ENCODE measurements around the gene CRACDL. TPM values are rescaled to one million over a fixed set of nuclear protein-coding genes. Genes with fewer than 3 reads are reported as not detected.

The CRACDL gene
- total RNA-seq, 3 donors from 2014 or later (not counting 1 experiment from before 2014, with no cell fraction given) = 0.09 to 0.40 (median 0.11) TPM

- TF ChIP-seq, protein P1, sequence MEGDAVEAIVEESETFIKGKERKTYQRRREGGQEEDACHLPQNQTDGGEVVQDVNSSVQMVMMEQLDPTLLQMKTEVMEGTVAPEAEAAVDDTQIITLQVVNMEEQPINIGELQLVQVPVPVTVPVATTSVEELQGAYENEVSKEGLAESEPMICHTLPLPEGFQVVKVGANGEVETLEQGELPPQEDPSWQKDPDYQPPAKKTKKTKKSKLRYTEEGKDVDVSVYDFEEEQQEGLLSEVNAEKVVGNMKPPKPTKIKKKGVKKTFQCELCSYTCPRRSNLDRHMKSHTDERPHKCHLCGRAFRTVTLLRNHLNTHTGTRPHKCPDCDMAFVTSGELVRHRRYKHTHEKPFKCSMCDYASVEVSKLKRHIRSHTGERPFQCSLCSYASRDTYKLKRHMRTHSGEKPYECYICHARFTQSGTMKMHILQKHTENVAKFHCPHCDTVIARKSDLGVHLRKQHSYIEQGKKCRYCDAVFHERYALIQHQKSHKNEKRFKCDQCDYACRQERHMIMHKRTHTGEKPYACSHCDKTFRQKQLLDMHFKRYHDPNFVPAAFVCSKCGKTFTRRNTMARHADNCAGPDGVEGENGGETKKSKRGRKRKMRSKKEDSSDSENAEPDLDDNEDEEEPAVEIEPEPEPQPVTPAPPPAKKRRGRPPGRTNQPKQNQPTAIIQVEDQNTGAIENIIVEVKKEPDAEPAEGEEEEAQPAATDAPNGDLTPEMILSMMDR (IDR thresholded peaks at IDR 0.05) = no peak
- no peaks in the 10 kb centered on the region for H3K4me1 Mint-ChIP-seq
- H3K9me3 Mint-ChIP-seq = no peaks in the 10 kb centered on the region
- ATAC-seq = no peak
- intact Hi-C loops (cut with micrococcal nuclease) = no loop called here
- no peaks in the 10 kb centered on the region for H3K36me3 Mint-ChIP-seq
- Histone ChIP-seq H3K4me3 (ENCODE audit: low read length) (no peak overlapping the region), H3K36me3 (ENCODE audit: control insufficient read depth, insufficient read depth, low read length) (no peaks in the 10 kb centered on the region), H3K9me3 (ENCODE audit: control insufficient read depth, insufficient read depth, low read length) (no peaks in the 10 kb centered on the region), H3K27me3 (ENCODE audit: control insufficient read depth, insufficient read depth, low read length) (peaks cover 8% of the 10 kb centered on the region), H3K4me1 (ENCODE audit: control insufficient read depth, insufficient read depth, low read length) (no peaks in the 10 kb centered on the region), H3K27ac (ENCODE audit: low read length) (no peak overlapping the region)
- peaks cover 26 to 36% of the 10 kb centered on the region in 2 donors for H3K27me3 Mint-ChIP-seq (ENCODE audit: low read depth in 2 of 2)
- no peak overlapping the region for H3K4me3 Mint-ChIP-seq
- no peak for DNase-seq
- no peak overlapping the region for H3K27ac Mint-ChIP-seq
Measured at GRCh38 chr2:98846041-98846440, 90.0 kb downstream of the CRACDL start.

DNA sequence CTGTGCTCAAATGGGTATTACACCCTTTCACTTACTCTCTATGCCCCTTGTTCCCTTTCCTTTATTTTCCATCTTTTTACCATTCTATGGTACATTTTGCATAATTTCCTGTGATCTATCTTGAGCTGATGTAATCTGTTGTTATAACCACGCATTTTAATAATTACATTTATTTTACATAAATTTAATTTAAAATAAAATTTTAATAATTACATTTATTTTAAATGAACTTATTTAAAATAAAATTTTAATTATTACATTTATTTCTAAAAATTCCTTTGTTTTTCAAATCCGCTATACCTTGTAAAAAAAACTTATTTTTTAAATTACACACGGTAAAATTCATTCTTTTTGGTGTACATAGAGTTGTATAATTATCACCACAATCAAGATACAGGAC, 93.9 kb downstream of the CRACDL start:
- no peaks in the 10 kb centered on the region for H3K36me3 Mint-ChIP-seq
- H3K4me1 Mint-ChIP-seq = peaks cover 2% of the 10 kb centered on the region in 2 donors

DNA sequence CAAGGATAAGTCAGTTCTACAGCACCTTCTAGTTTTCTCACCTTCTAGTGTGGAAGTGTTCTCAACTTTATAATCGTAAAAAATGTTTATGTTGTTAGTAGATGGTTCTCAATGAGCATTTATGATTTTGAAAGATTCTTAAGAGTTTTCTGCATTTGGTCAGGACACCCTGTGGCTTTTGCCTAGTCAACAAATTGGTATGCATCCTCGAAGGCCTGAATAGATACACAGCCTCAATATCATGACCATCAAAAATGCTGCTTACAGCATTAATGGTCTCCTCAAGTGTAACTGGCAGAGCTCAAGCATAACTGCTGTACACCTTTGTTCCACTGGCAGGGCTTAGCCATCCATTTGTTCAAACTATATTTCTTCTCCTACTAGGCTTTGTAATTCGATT, 96.7 kb downstream of the CRACDL start:
- DNase-seq (no peak), ATAC-seq (no peak)
- Histone ChIP-seq H3K9me3 (ENCODE audit: control insufficient read depth, insufficient read depth, low read length) (no peaks in the 10 kb centered on the region), H3K36me3 (ENCODE audit: control insufficient read depth, insufficient read depth, low read length) (no peaks in the 10 kb centered on the region), H3K4me1 (ENCODE audit: control insufficient read depth, insufficient read depth, low read length) (peaks cover 9% of the 10 kb centered on the region), H3K27ac (ENCODE audit: low read length) (no peak overlapping the region), H3K27me3 (ENCODE audit: control insufficient read depth, insufficient read depth, low read length) (peaks cover 8% of the 10 kb centered on the region), H3K4me3 (ENCODE audit: low read length) (no peak overlapping the region)
- WGBS (ENCODE audit: insufficient coverage) = 77% methylated on average over 2 of the region's 3 CpGs
- H3K27ac Mint-ChIP-seq = no peak overlapping the region
- H3K9me3 Mint-ChIP-seq = no peaks in the 10 kb centered on the region
- no peaks in the 10 kb centered on the region for H3K36me3 Mint-ChIP-seq
- H3K27me3 Mint-ChIP-seq (ENCODE audit: low read depth in 2 of 2) = peaks cover 25 to 43% of the 10 kb centered on the region in 2 donors
- H3K4me3 Mint-ChIP-seq = no peak overlapping the region
- intact Hi-C loops (cut with micrococcal nuclease) = loop anchor here (5.0 to 10.0 kb wide), 2 partner anchors 207 to 336 kb away; no protein-coding TSS in a partner anchor
- H3K4me1 Mint-ChIP-seq = peaks cover 13 to 18% of the 10 kb centered on the region in 2 donors
- TF ChIP-seq, protein P1 (IDR thresholded peaks at IDR 0.05) = no peak

More for the DNA sequence above, 93.9 kb downstream of the CRACDL start:
- Mint-ChIP-seq H3K9me3 (no peaks in the 10 kb centered on the region), H3K27ac (no peak overlapping the region), H3K27me3 (ENCODE audit: low read depth in 2 of 2) (peaks cover 28 to 46% of the 10 kb centered on the region in 2 donors), H3K4me3 (no peak overlapping the region)
- DNase-seq (no peak), ATAC-seq (no peak)
- TF ChIP-seq, protein P1 (IDR thresholded peaks at IDR 0.05) = no peak
- Histone ChIP-seq H3K36me3 (ENCODE audit: control insufficient read depth, insufficient read depth, low read length) (no peaks in the 10 kb centered on the region), H3K9me3 (ENCODE audit: control insufficient read depth, insufficient read depth, low read length) (no peaks in the 10 kb centered on the region), H3K27me3 (ENCODE audit: control insufficient read depth, insufficient read depth, low read length) (peaks cover 8% of the 10 kb centered on the region), H3K4me3 (ENCODE audit: low read length) (no peak overlapping the region), H3K27ac (ENCODE audit: low read length) (no peak overlapping the region), H3K4me1 (ENCODE audit: control insufficient read depth, insufficient read depth, low read length) (peaks cover 1% of the 10 kb centered on the region)
- WGBS (ENCODE audit: insufficient coverage) = no CpG with 5 or more reads among the region's 3 CpGs
- intact Hi-C loops (cut with micrococcal nuclease) = no loop called here

- H3K36me3 ChIP-seq (ENCODE audit: control insufficient read depth, insufficient read depth, low read length) = no peaks in the 10 kb centered on the region
- peak overlapping the region in 1 of 2 donors; percentile 29 for H3K27ac Mint-ChIP-seq
- H3K27me3 Mint-ChIP-seq (ENCODE audit: low read depth in 2 of 2) = peaks cover 4 to 12% of the 10 kb centered on the region in 2 donors
- peak in 1 of 2 donors; percentile 85 for DNase-seq
- no peak overlapping the region for H3K27ac ChIP-seq (ENCODE audit: low read length)
- no peaks in the 10 kb centered on the region for H3K36me3 Mint-ChIP-seq
- no peaks in the 10 kb centered on the region for H3K27me3 ChIP-seq (ENCODE audit: control insufficient read depth, insufficient read depth, low read length)
- H3K9me3 ChIP-seq (ENCODE audit: control insufficient read depth, insufficient read depth, low read length) = no peaks in the 10 kb centered on the region
- peaks cover 39% of the 10 kb centered on the region for H3K4me1 ChIP-seq (ENCODE audit: control insufficient read depth, insufficient read depth, low read length)
- 67% methylated on average over 10 of the region's 10 CpGs for WGBS (ENCODE audit: insufficient coverage)
- ATAC-seq = peak; percentile 17 to 63 (median 60)
- intact Hi-C loops (cut with micrococcal nuclease) = loop anchor here (5.0 to 10.0 kb wide), 2 partner anchors 204 to 339 kb away; no protein-coding TSS in a partner anchor
- no peaks in the 10 kb centered on the region for H3K9me3 Mint-ChIP-seq
- TF ChIP-seq, protein P1 (IDR thresholded peaks at IDR 0.05) = no peak
- no peak overlapping the region for H3K4me3 Mint-ChIP-seq
- no peak overlapping the region for H3K4me3 ChIP-seq (ENCODE audit: low read length)
- peaks cover 29 to 42% of the 10 kb centered on the region in 2 donors for H3K4me1 Mint-ChIP-seq
Measured at GRCh38 chr2:98835831-98836385, 100.1 kb downstream of the CRACDL start.

Data from natural killer cell (primary cell).